Lower leg skin (tissue), 4 donors: Measurements from ENCODE around the gene MFSD6L. TPM values are rescaled to one million over a fixed set of nuclear protein-coding genes. Genes with fewer than 3 reads are reported as not detected.

Experiments
- DNase-seq, 2 donors: peaks; one replicate each; pipeline ENCODE4 v3.0.0-alpha.2; 2019; ENCODE audit warnings: low spot score in 2 of 2
- H3K4me3 ChIP-seq: fragments of 200-600 bp; sonication (generic); 2 replicates; pipeline ENCODE4 v1.5.1; 2017; ENCODE audit warnings: mild to moderate bottlenecking, low read depth; ENCODE audit not compliant: poor library complexity, severe bottlenecking
- POLR2A ChIP-seq, 2 donors: fragments of 450-650 bp; IDR thresholded peaks; one replicate each; pipeline ENCODE4 v1.6.1; 2016 to 2017; ENCODE audit warnings: antibody characterized with exemption in 2 of 2, mild to moderate bottlenecking in 1 of 2, moderate library complexity in 1 of 2
- WGBS, 2 donors: methylation state at CpG; one replicate each; pipeline ENCODE4 v1.1.5; 2018; 5-methylcytosine and 5-hydroxymethylcytosine counted together
- intact Hi-C: fragments of 100-400 bp; cut with DNase I; formaldehyde crosslinking; loops from one replicate; pipeline ENCODE4 v1.15.0; 2023; ENCODE audit warnings: low total_unique reads
- total RNA-seq, 4 donors: library from RNA; depleted of rRNA; stranded (reverse); fragments of >200 nt; gene quantifications; one replicate each; pipeline ENCODE4 v1.1.0, GENCODE V29; 2016
- TF ChIP-seq, protein P1 (sequence below), 3 donors: fragments of 450-650 bp; IDR thresholded peaks; one replicate each; pipeline ENCODE4 v1.5.1; 2016; ENCODE audit warnings: antibody characterized with exemption in 3 of 3, mild to moderate bottlenecking in 3 of 3, moderate library complexity in 2 of 3

MFSD6L gene
- total RNA-seq, 4 donors from 2014 or later, result 0.19 to 0.23 TPM; not detected in 2

GRCh38 chr17:8754890-8755289 is 44.3 kb downstream of the MFSD6L start:
- DNase-seq, result no peak
- 82 to 83% methylated on average over 8 of the region's 8 CpGs for WGBS, 2 donors
- no peak for TF ChIP-seq POLR2A (IDR thresholded peaks at IDR 0.05)
- H3K4me3 ChIP-seq, result no peak overlapping the region
- intact Hi-C loops, result no loop called here

- H3K4me3 ChIP-seq, result no peak overlapping the region
- no peak for DNase-seq
- intact Hi-C loops, result no loop called here
- WGBS, 2 donors, result 41 to 53% methylated on average over 1 of the region's 1 CpG
- no peak for TF ChIP-seq POLR2A (IDR thresholded peaks at IDR 0.05)
- TF ChIP-seq, protein P1, sequence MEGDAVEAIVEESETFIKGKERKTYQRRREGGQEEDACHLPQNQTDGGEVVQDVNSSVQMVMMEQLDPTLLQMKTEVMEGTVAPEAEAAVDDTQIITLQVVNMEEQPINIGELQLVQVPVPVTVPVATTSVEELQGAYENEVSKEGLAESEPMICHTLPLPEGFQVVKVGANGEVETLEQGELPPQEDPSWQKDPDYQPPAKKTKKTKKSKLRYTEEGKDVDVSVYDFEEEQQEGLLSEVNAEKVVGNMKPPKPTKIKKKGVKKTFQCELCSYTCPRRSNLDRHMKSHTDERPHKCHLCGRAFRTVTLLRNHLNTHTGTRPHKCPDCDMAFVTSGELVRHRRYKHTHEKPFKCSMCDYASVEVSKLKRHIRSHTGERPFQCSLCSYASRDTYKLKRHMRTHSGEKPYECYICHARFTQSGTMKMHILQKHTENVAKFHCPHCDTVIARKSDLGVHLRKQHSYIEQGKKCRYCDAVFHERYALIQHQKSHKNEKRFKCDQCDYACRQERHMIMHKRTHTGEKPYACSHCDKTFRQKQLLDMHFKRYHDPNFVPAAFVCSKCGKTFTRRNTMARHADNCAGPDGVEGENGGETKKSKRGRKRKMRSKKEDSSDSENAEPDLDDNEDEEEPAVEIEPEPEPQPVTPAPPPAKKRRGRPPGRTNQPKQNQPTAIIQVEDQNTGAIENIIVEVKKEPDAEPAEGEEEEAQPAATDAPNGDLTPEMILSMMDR (IDR thresholded peaks at IDR 0.05), result no peak
Measured at GRCh38 chr17:8753976-8754440, 45.2 kb downstream of the MFSD6L start.

- intact Hi-C loops, result no loop called here
Measured at GRCh38 chr17:8753136-8753975, 45.8 kb downstream of the MFSD6L start.

GRCh38 chr17:8749616-8750015 is 49.5 kb downstream of the MFSD6L start:
- no peak overlapping the region for H3K4me3 ChIP-seq
- TF ChIP-seq, protein P1 (IDR thresholded peaks at IDR 0.05), result no peak
- TF ChIP-seq POLR2A (IDR thresholded peaks at IDR 0.05), result no peak
- no peak for DNase-seq
- 76 to 94% methylated on average over 3 of the region's 3 CpGs for WGBS, 2 donors
- intact Hi-C loops, result loop anchor here (10.0 kb wide), 1 partner anchor 335 kb away; no protein-coding TSS in a partner anchor

More at GRCh38 chr17:8753136-8753975, 45.8 kb downstream of the MFSD6L start:
- TF ChIP-seq, protein P1 (IDR thresholded peaks at IDR 0.05), result no peak
- no peak for TF ChIP-seq POLR2A (IDR thresholded peaks at IDR 0.05)
- no peak for DNase-seq
- H3K4me3 ChIP-seq, result no peak overlapping the region
- 84 to 88% methylated on average over 12 of the region's 12 CpGs for WGBS, 2 donors

DNA sequence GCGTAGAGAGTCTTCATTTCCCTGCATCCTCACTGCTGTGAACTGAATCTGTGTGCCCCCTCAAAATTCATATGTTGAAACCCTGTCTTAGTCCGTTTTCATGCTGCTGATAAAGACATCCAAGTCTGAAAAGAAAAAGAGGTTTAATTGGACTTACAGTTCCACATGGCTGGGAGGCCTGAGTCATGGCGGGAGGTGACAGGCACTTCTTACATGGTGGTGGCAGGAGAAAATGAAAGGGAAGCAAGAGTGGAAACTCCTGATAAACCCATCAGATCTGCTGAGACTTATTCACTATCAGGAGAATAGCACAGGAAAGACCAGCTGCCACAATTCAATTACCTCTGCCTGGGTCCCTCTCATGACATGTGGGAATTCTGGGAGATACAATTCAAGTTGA is 51.4 kb downstream of the MFSD6L start:
- DNase-seq, result no peak
- H3K4me3 ChIP-seq, result no peak overlapping the region
- intact Hi-C loops, result loop anchor here (10.0 kb wide), 1 partner anchor 333 kb away; no protein-coding TSS in a partner anchor
- 85 to 90% methylated on average over 3 of the region's 3 CpGs for WGBS, 2 donors
- TF ChIP-seq, protein P1 (IDR thresholded peaks at IDR 0.05), result no peak
- no peak for TF ChIP-seq POLR2A (IDR thresholded peaks at IDR 0.05)

Other genes with a start within 250 kb of the MFSD6L start
- 10 to 100 TPM in 2 of 4 donors, 1 to 10 TPM in 2; 6.7 to 17.2 (median 11.4) TPM for gene MYH10, start 168.6 kb downstream of the MFSD6L start, total RNA-seq
- gene CCDC42, start 54.5 kb downstream of the MFSD6L start, total RNA-seq, result not detected
- gene SPDYE4, start 40.8 kb downstream of the MFSD6L start, total RNA-seq, result not detected
- 1 to 10 TPM in 2 of 4 donors, under 1 TPM in 2; 0.52 to 2.5 (median 1.1) TPM for gene PIK3R6, start 68.3 kb upstream of the MFSD6L start, total RNA-seq
- 10 to 100 TPM in 2 of 4 donors, 1 to 10 TPM in 2; 3.6 to 12.0 (median 8.2) TPM for gene PIK3R5, start 166.3 kb upstream of the MFSD6L start, total RNA-seq
- 10 to 100 TPM in 2 of 4 donors, 1 to 10 TPM in 2; 5.9 to 11.6 (median 8.5) TPM for gene NTN1, start 222.1 kb upstream of the MFSD6L start, total RNA-seq